ENCODE measurements around the gene RBM47.

GRCh38 chr4:40525752-40526598 is 103.7 kb downstream of the RBM47 start:
- TF ChIP-seq POLR2AphosphoS5 (IDR thresholded peaks at IDR 0.05; ENCODE audit: low read length) (no peak), CTCF (IDR thresholded peaks at IDR 0.05 in 2 of 3, conservative IDR thresholded peaks at IDR 0.05 in 1 of 3; ENCODE audit: control insufficient read depth in 2 of 3, extremely low read depth in 1 of 3, insufficient read depth in 1 of 3, low read depth in 3 of 3, low read length in 3 of 3) (no peak)

All from GM12878 (cell line).